Stimulated activated memory B cell treated with anti-CD40 and anti-IgM and Interleukin-4, amounts not matched to agents 10 μg/mL and 1 μg/mL and 100 μg/mL, for 72 hours (primary cell): ENCODE results near the gene CAV2.
A peak's percentile ranks its signal among the peaks of the same experiment; 100 is the strongest.

Experiments
- ATAC-seq: fragments of 150-1000 bp; cut with Tn5 transposase; 2 replicates; pipeline ENCODE4 v1.10.0; 2021
- H3K27ac Mint-ChIP-seq: one replicate; pipeline ENCODE4 v1.8.0; 2022; ENCODE audit warnings: mild to moderate bottlenecking, mixed read lengths
- H3K27me3 Mint-ChIP-seq: one replicate; pipeline ENCODE4 v1.8.0; 2022; ENCODE audit warnings: mixed read lengths
- H3K36me3 Mint-ChIP-seq: one replicate; pipeline ENCODE4 v1.8.0; 2022; ENCODE audit warnings: mixed read lengths
- H3K4me1 Mint-ChIP-seq: one replicate; pipeline ENCODE4 v1.8.0; 2022; ENCODE audit warnings: mixed read lengths
- H3K4me3 Mint-ChIP-seq: one replicate; pipeline ENCODE4 v1.8.0; 2022; ENCODE audit warnings: mild to moderate bottlenecking, moderate library complexity, mixed read lengths
- H3K9me3 Mint-ChIP-seq: one replicate; pipeline ENCODE4 v1.8.0; 2022; ENCODE audit warnings: mixed read lengths

Gene CAV2

GRCh38 chr7:116544487-116544886, 44.9 kb downstream of the CAV2 start:
- peaks cover under 1% of the 10 kb centered on the region for H3K27me3 Mint-ChIP-seq
- H3K9me3 Mint-ChIP-seq: no peaks in the 10 kb centered on the region
- H3K36me3 Mint-ChIP-seq: no peaks in the 10 kb centered on the region
- peaks cover 14% of the 10 kb centered on the region for H3K4me1 Mint-ChIP-seq
- H3K4me3 Mint-ChIP-seq: no peak overlapping the region
- no peak for ATAC-seq
- H3K27ac Mint-ChIP-seq: no peak overlapping the region

GRCh38 chr7:116545411-116545993, 46.0 kb downstream of the CAV2 start:
- Mint-ChIP-seq H3K27ac (no peak overlapping the region), H3K4me3 (no peak overlapping the region), H3K4me1 (peaks cover 14% of the 10 kb centered on the region), H3K36me3 (no peaks in the 10 kb centered on the region), H3K9me3 (no peaks in the 10 kb centered on the region), H3K27me3 (no peaks in the 10 kb centered on the region)
- no peak for ATAC-seq

GRCh38 chr7:116546054-116546453, 46.5 kb downstream of the CAV2 start:
- ATAC-seq: no peak
- no peak overlapping the region for H3K4me3 Mint-ChIP-seq

GRCh38 chr7:116546916-116547315, 47.4 kb downstream of the CAV2 start:
- ATAC-seq: no peak
- H3K4me1 Mint-ChIP-seq: peaks cover 14% of the 10 kb centered on the region
- no peaks in the 10 kb centered on the region for H3K27me3 Mint-ChIP-seq

More at GRCh38 chr7:116546054-116546453, 46.5 kb downstream of the CAV2 start:
- H3K4me1 Mint-ChIP-seq: peaks cover 14% of the 10 kb centered on the region
- H3K27me3 Mint-ChIP-seq: no peaks in the 10 kb centered on the region
- H3K36me3 Mint-ChIP-seq: no peaks in the 10 kb centered on the region
- no peak overlapping the region for H3K27ac Mint-ChIP-seq
- H3K9me3 Mint-ChIP-seq: no peaks in the 10 kb centered on the region

GRCh38 chr7:116547347-116547746, 47.8 kb downstream of the CAV2 start:
- Mint-ChIP-seq H3K4me3 (no peak overlapping the region), H3K27me3 (no peaks in the 10 kb centered on the region), H3K4me1 (peaks cover 14% of the 10 kb centered on the region), H3K9me3 (no peaks in the 10 kb centered on the region), H3K27ac (no peak overlapping the region), H3K36me3 (no peaks in the 10 kb centered on the region)
- no peak for ATAC-seq

More at GRCh38 chr7:116546916-116547315, 47.4 kb downstream of the CAV2 start:
- no peak overlapping the region for H3K4me3 Mint-ChIP-seq
- H3K9me3 Mint-ChIP-seq: no peaks in the 10 kb centered on the region
- H3K36me3 Mint-ChIP-seq: no peaks in the 10 kb centered on the region
- H3K27ac Mint-ChIP-seq: no peak overlapping the region

- Mint-ChIP-seq H3K4me1 (peaks cover 14% of the 10 kb centered on the region), H3K36me3 (no peaks in the 10 kb centered on the region), H3K27me3 (peaks cover 2% of the 10 kb centered on the region), H3K4me3 (no peak overlapping the region), H3K9me3 (no peaks in the 10 kb centered on the region), H3K27ac (no peak overlapping the region)
- ATAC-seq: peak; percentile 80
Observed at GRCh38 chr7:116548506-116548905, 49.0 kb downstream of the CAV2 start.

GRCh38 chr7:116549370-116549769, 49.8 kb downstream of the CAV2 start:
- no peaks in the 10 kb centered on the region for H3K36me3 Mint-ChIP-seq
- H3K9me3 Mint-ChIP-seq: no peaks in the 10 kb centered on the region
- no peak overlapping the region for H3K4me3 Mint-ChIP-seq
- no peak overlapping the region for H3K27ac Mint-ChIP-seq
- ATAC-seq: no peak
- H3K27me3 Mint-ChIP-seq: peaks cover 10% of the 10 kb centered on the region
- peaks cover 14% of the 10 kb centered on the region for H3K4me1 Mint-ChIP-seq

GRCh38 chr7:116551692-116552091, 52.2 kb downstream of the CAV2 start:
- H3K36me3 Mint-ChIP-seq: no peaks in the 10 kb centered on the region
- H3K4me3 Mint-ChIP-seq: no peak overlapping the region
- peak; percentile 55 for ATAC-seq

GRCh38 chr7:116552602-116553001, 53.1 kb downstream of the CAV2 start:
- Mint-ChIP-seq H3K36me3 (no peaks in the 10 kb centered on the region), H3K27me3 (peaks cover 24% of the 10 kb centered on the region), H3K9me3 (no peaks in the 10 kb centered on the region), H3K27ac (no peak overlapping the region), H3K4me3 (no peak overlapping the region), H3K4me1 (peaks cover 13% of the 10 kb centered on the region)
- ATAC-seq: no peak

More at GRCh38 chr7:116551692-116552091, 52.2 kb downstream of the CAV2 start:
- peaks cover 15% of the 10 kb centered on the region for H3K27me3 Mint-ChIP-seq
- H3K27ac Mint-ChIP-seq: no peak overlapping the region
- H3K9me3 Mint-ChIP-seq: no peaks in the 10 kb centered on the region
- H3K4me1 Mint-ChIP-seq: peaks cover 14% of the 10 kb centered on the region

- H3K9me3 Mint-ChIP-seq: no peaks in the 10 kb centered on the region
- H3K4me3 Mint-ChIP-seq: no peak overlapping the region
- peaks cover 32% of the 10 kb centered on the region for H3K27me3 Mint-ChIP-seq
- no peak for ATAC-seq
- H3K36me3 Mint-ChIP-seq: no peaks in the 10 kb centered on the region
- no peak overlapping the region for H3K27ac Mint-ChIP-seq
- peaks cover 5% of the 10 kb centered on the region for H3K4me1 Mint-ChIP-seq
Observed at GRCh38 chr7:116553168-116553964, 53.8 kb downstream of the CAV2 start.

- no peak overlapping the region for H3K27ac Mint-ChIP-seq
- peaks cover 32% of the 10 kb centered on the region for H3K27me3 Mint-ChIP-seq
- H3K36me3 Mint-ChIP-seq: no peaks in the 10 kb centered on the region
- no peaks in the 10 kb centered on the region for H3K4me1 Mint-ChIP-seq
- no peak for ATAC-seq
- H3K9me3 Mint-ChIP-seq: no peaks in the 10 kb centered on the region
- H3K4me3 Mint-ChIP-seq: no peak overlapping the region
Observed at GRCh38 chr7:116554436-116554835, 54.9 kb downstream of the CAV2 start.

GRCh38 chr7:116554911-116555310, 55.4 kb downstream of the CAV2 start:
- no peaks in the 10 kb centered on the region for H3K9me3 Mint-ChIP-seq
- no peak for ATAC-seq
- no peak overlapping the region for H3K4me3 Mint-ChIP-seq
- no peak overlapping the region for H3K27ac Mint-ChIP-seq
- H3K36me3 Mint-ChIP-seq: no peaks in the 10 kb centered on the region
- no peaks in the 10 kb centered on the region for H3K4me1 Mint-ChIP-seq
- H3K27me3 Mint-ChIP-seq: peaks cover 32% of the 10 kb centered on the region

GRCh38 chr7:116557066-116557585, 57.6 kb downstream of the CAV2 start:
- no peak overlapping the region for H3K27ac Mint-ChIP-seq
- H3K27me3 Mint-ChIP-seq: peaks cover 39% of the 10 kb centered on the region
- H3K9me3 Mint-ChIP-seq: peaks cover 6% of the 10 kb centered on the region

GRCh38 chr7:116557901-116558300, 58.4 kb downstream of the CAV2 start:
- Mint-ChIP-seq H3K27ac (no peak overlapping the region), H3K27me3 (peaks cover 47% of the 10 kb centered on the region), H3K36me3 (no peaks in the 10 kb centered on the region), H3K4me1 (peaks cover 13% of the 10 kb centered on the region), H3K4me3 (no peak overlapping the region), H3K9me3 (peaks cover 11% of the 10 kb centered on the region)
- ATAC-seq: no peak

More at GRCh38 chr7:116557066-116557585, 57.6 kb downstream of the CAV2 start:
- H3K36me3 Mint-ChIP-seq: no peaks in the 10 kb centered on the region
- peaks cover 7% of the 10 kb centered on the region for H3K4me1 Mint-ChIP-seq
- H3K4me3 Mint-ChIP-seq: no peak overlapping the region
- ATAC-seq: no peak
